ENCODE data around the gene KRTAP10-10.

DNA sequence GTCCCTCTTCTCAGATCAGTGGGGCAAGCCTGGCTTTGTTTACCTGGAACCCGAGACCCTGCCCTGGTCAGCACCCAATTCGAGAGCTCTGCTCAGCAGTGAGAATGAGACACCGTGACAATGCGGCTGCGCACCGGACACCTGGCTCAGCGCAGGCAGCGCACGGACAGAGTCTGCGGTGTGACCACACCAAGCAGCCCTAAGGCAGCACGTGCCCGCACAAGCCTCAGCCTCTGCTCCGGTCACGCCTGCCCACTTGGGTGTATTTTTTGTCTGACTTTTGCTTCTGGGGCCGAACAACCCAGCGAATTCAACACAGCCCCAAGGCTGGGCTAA is 20.6 kb upstream of the KRTAP10-10 start:
- no peak for TF ChIP-seq CTCF (IDR thresholded peaks at IDR 0.05; ENCODE audit: borderline replicate concordance, extremely low read depth, low read length, poor library complexity, severe bottlenecking)
- TF ChIP-seq EZH2 (IDR thresholded peaks at IDR 0.05; ENCODE audit: borderline replicate concordance, low read depth, low read length, severe bottlenecking): no peak

Data from DND-41 (cell line).